Measurements from ENCODE around the gene PPP4R2. TPM values are rescaled to one million over a fixed set of nuclear protein-coding genes. Genes with fewer than 3 reads are reported as not detected.
"Not testable (repeated sequence)": the region's sequence is repeated elsewhere in the genome, so short reads cannot be mapped to it uniquely, and the experiment has no call there.

The PPP4R2 gene
- total and polyA plus RNA-seq, 3 experiments from 2014 or later, result 45.8 to 122 (median 115) TPM

GRCh38 chr3:72999951-73000350, 3.3 kb downstream of the PPP4R2 start:
- peak overlapping the region in 6 of 8 donors; percentile 43 to 87 (median 83) for H3K27ac Mint-ChIP-seq
- no peaks in the 10 kb centered on the region for H3K9me3 ChIP-seq (ENCODE audit: low read length)
- ChIA-PET POLR2A (no interaction called here), CTCF (interaction anchor here (0.7 to 2.4 kb wide), 3 partner anchors 18 to 56 kb away, joined by 3 to 12 read pairs (median 4); no protein-coding TSS in a partner anchor)
- H3K4me3 ChIP-seq (ENCODE audit: low read length), result peak overlapping the region; percentile 20
- H3K4me3 Mint-ChIP-seq, result peak overlapping the region; percentile 37 to 87 (median 76)
- peak in 1 of 5 donors; percentile 4 for DNase-seq
- peaks cover 62 to 81% (median 73%) of the 10 kb centered on the region in 3 donors for H3K4me1 Mint-ChIP-seq
- no peaks in the 10 kb centered on the region for H3K9me3 Mint-ChIP-seq
- H3K27me3 Mint-ChIP-seq, result no peaks in the 10 kb centered on the region
- H3K36me3 ChIP-seq (ENCODE audit: insufficient read depth, low read length), result peaks cover 6% of the 10 kb centered on the region
- peaks cover 49% of the 10 kb centered on the region for H3K4me1 ChIP-seq (ENCODE audit: insufficient read depth, low read length)
- H3K36me3 Mint-ChIP-seq, result peaks cover 9 to 61% (median 16%) of the 10 kb centered on the region in 3 donors
- no peaks in the 10 kb centered on the region for H3K27me3 ChIP-seq (ENCODE audit: insufficient read depth, low read length, poor library complexity, severe bottlenecking)
- no peak overlapping the region for H3K27ac ChIP-seq (ENCODE audit: low read depth, low read length)

- H3K36me3 ChIP-seq (ENCODE audit: insufficient read depth, low read length); H3K9me3 ChIP-seq (ENCODE audit: low read length); H3K27me3 Mint-ChIP-seq; H3K9me3 Mint-ChIP-seq; DNase-seq; H3K4me3 ChIP-seq (ENCODE audit: low read length); CTCF ChIA-PET; H3K27me3 ChIP-seq (ENCODE audit: insufficient read depth, low read length, poor library complexity, severe bottlenecking); H3K27ac ChIP-seq (ENCODE audit: low read depth, low read length); POLR2A ChIA-PET: not testable (repeated sequence)
- Mint-ChIP-seq H3K27ac (peak overlapping the region in 1 of 8 donors; percentile 86), H3K4me1 (peaks cover 69 to 96% (median 91%) of the 10 kb centered on the region in 3 donors), H3K36me3 (peaks cover 15 to 81% (median 22%) of the 10 kb centered on the region in 3 donors), H3K4me3 (peak overlapping the region in 3 of 7 donors; percentile 31 to 52 (median 49))
- H3K4me1 ChIP-seq (ENCODE audit: insufficient read depth, low read length), result peaks cover 49% of the 10 kb centered on the region
These were observed 6.4 kb downstream of the PPP4R2 start for GRCh38 chr3:73003050-73003449.

GRCh38 chr3:73004316-73004715, 7.7 kb downstream of the PPP4R2 start:
- H3K4me3 Mint-ChIP-seq, result peak overlapping the region in 5 of 7 donors; percentile 5 to 41 (median 23)
- Histone ChIP-seq H3K36me3 (ENCODE audit: insufficient read depth, low read length) (peaks cover 12% of the 10 kb centered on the region), H3K27me3 (ENCODE audit: insufficient read depth, low read length, poor library complexity, severe bottlenecking) (no peaks in the 10 kb centered on the region), H3K27ac (ENCODE audit: low read depth, low read length) (no peak overlapping the region), H3K4me3 (ENCODE audit: low read length) (no peak overlapping the region), H3K9me3 (ENCODE audit: low read length) (no peaks in the 10 kb centered on the region), H3K4me1 (ENCODE audit: insufficient read depth, low read length) (peaks cover 49% of the 10 kb centered on the region)
- H3K4me1 Mint-ChIP-seq, result peaks cover 70 to 96% (median 91%) of the 10 kb centered on the region in 3 donors
- H3K27ac Mint-ChIP-seq, result peak overlapping the region in 5 of 8 donors; percentile 3 to 86 (median 55)
- peaks cover 15 to 82% (median 20%) of the 10 kb centered on the region in 3 donors for H3K36me3 Mint-ChIP-seq
- no peaks in the 10 kb centered on the region for H3K9me3 Mint-ChIP-seq
- H3K27me3 Mint-ChIP-seq, result no peaks in the 10 kb centered on the region
- DNase-seq, result no peak
- POLR2A ChIA-PET, result no interaction called here
- CTCF ChIA-PET, result no interaction called here

GRCh38 chr3:73007992-73008712, 11.5 kb downstream of the PPP4R2 start:
- Histone ChIP-seq H3K27ac (ENCODE audit: low read depth, low read length) (no peak overlapping the region), H3K36me3 (ENCODE audit: insufficient read depth, low read length) (peaks cover 6% of the 10 kb centered on the region), H3K4me3 (ENCODE audit: low read length) (no peak overlapping the region), H3K9me3 (ENCODE audit: low read length) (no peaks in the 10 kb centered on the region), H3K27me3 (ENCODE audit: insufficient read depth, low read length, poor library complexity, severe bottlenecking) (no peaks in the 10 kb centered on the region), H3K4me1 (ENCODE audit: insufficient read depth, low read length) (peaks cover 25% of the 10 kb centered on the region)
- Mint-ChIP-seq H3K4me1 (peaks cover 73 to 99% (median 92%) of the 10 kb centered on the region in 3 donors), H3K4me3 (peak overlapping the region in 5 of 7 donors; percentile 22 to 54 (median 36)), H3K9me3 (no peaks in the 10 kb centered on the region), H3K27ac (peak overlapping the region in 5 of 8 donors; percentile 13 to 59 (median 35)), H3K27me3 (no peaks in the 10 kb centered on the region), H3K36me3 (peaks cover 15 to 78% (median 25%) of the 10 kb centered on the region in 3 donors)
- no peak for DNase-seq
- ChIA-PET POLR2A (no interaction called here), CTCF (no interaction called here)

- ChIA-PET CTCF (interaction anchor here (0.7 kb wide), 1 partner anchor 70 kb away, joined by 3 read pairs; no protein-coding TSS in a partner anchor), POLR2A (no interaction called here)
- Histone ChIP-seq H3K4me3 (ENCODE audit: low read length) (no peak overlapping the region), H3K4me1 (ENCODE audit: insufficient read depth, low read length) (peaks cover 25% of the 10 kb centered on the region), H3K27me3 (ENCODE audit: insufficient read depth, low read length, poor library complexity, severe bottlenecking) (no peaks in the 10 kb centered on the region), H3K9me3 (ENCODE audit: low read length) (no peaks in the 10 kb centered on the region), H3K36me3 (ENCODE audit: insufficient read depth, low read length) (peaks cover 6% of the 10 kb centered on the region), H3K27ac (ENCODE audit: low read depth, low read length) (no peak overlapping the region)
- Mint-ChIP-seq H3K9me3 (no peaks in the 10 kb centered on the region), H3K36me3 (peaks cover 15 to 76% (median 25%) of the 10 kb centered on the region in 3 donors), H3K27ac (peak overlapping the region in 6 of 8 donors; percentile 13 to 80 (median 52)), H3K27me3 (no peaks in the 10 kb centered on the region), H3K4me1 (peaks cover 68 to 96% (median 91%) of the 10 kb centered on the region in 3 donors), H3K4me3 (peak overlapping the region in 5 of 7 donors; percentile 1 to 54 (median 22))
- no peak for DNase-seq
These were observed 12.4 kb downstream of the PPP4R2 start for GRCh38 chr3:73009008-73009407.

GRCh38 chr3:73009750-73010149, 13.1 kb downstream of the PPP4R2 start:
- Mint-ChIP-seq H3K27ac (peak overlapping the region in 4 of 8 donors; percentile 63 to 72 (median 70)), H3K4me1 (peaks cover 63 to 94% (median 89%) of the 10 kb centered on the region in 3 donors), H3K9me3 (no peaks in the 10 kb centered on the region), H3K36me3 (peaks cover 8 to 72% (median 19%) of the 10 kb centered on the region in 3 donors), H3K27me3 (no peaks in the 10 kb centered on the region), H3K4me3 (peak overlapping the region in 5 of 7 donors; percentile 2 to 54 (median 40))
- no peaks in the 10 kb centered on the region for H3K27me3 ChIP-seq (ENCODE audit: insufficient read depth, low read length, poor library complexity, severe bottlenecking)
- H3K4me3 ChIP-seq (ENCODE audit: low read length), result no peak overlapping the region
- peaks cover 25% of the 10 kb centered on the region for H3K4me1 ChIP-seq (ENCODE audit: insufficient read depth, low read length)
- ChIA-PET CTCF (interaction anchor here (0.7 kb wide), 1 partner anchor 71 kb away, joined by 3 read pairs; no protein-coding TSS in a partner anchor), POLR2A (no interaction called here)
- H3K9me3 ChIP-seq (ENCODE audit: low read length), result no peaks in the 10 kb centered on the region
- DNase-seq, result no peak
- H3K36me3 ChIP-seq (ENCODE audit: insufficient read depth, low read length), result peaks cover 6% of the 10 kb centered on the region
- H3K27ac ChIP-seq (ENCODE audit: low read depth, low read length), result no peak overlapping the region

GRCh38 chr3:73010158-73010557, 13.5 kb downstream of the PPP4R2 start:
- Histone ChIP-seq H3K36me3 (ENCODE audit: insufficient read depth, low read length) (peaks cover 6% of the 10 kb centered on the region), H3K4me1 (ENCODE audit: insufficient read depth, low read length) (peaks cover 25% of the 10 kb centered on the region), H3K4me3 (ENCODE audit: low read length) (no peak overlapping the region), H3K27me3 (ENCODE audit: insufficient read depth, low read length, poor library complexity, severe bottlenecking) (no peaks in the 10 kb centered on the region), H3K9me3 (ENCODE audit: low read length) (no peaks in the 10 kb centered on the region), H3K27ac (ENCODE audit: low read depth, low read length) (no peak overlapping the region)
- Mint-ChIP-seq H3K9me3 (no peaks in the 10 kb centered on the region), H3K27me3 (no peaks in the 10 kb centered on the region), H3K27ac (peak overlapping the region in 6 of 8 donors; percentile 11 to 79 (median 16)), H3K4me3 (peak overlapping the region in 4 of 7 donors; percentile 2 to 54 (median 33)), H3K36me3 (peaks cover 6 to 71% (median 19%) of the 10 kb centered on the region in 3 donors), H3K4me1 (peaks cover 65 to 93% (median 88%) of the 10 kb centered on the region in 3 donors)
- POLR2A ChIA-PET, result no interaction called here
- DNase-seq, result no peak
- CTCF ChIA-PET, result interaction anchor here (1.3 to 1.7 kb wide), 2 partner anchors 12 to 15 kb away, joined by 3 to 4 read pairs; no protein-coding TSS in a partner anchor

GRCh38 chr3:73018298-73018697, 21.7 kb downstream of the PPP4R2 start:
- no peaks in the 10 kb centered on the region for H3K27me3 ChIP-seq (ENCODE audit: insufficient read depth, low read length, poor library complexity, severe bottlenecking)
- no peaks in the 10 kb centered on the region for H3K9me3 ChIP-seq (ENCODE audit: low read length)
- Mint-ChIP-seq H3K27ac (peak overlapping the region in 2 of 8 donors; percentile 20 to 52), H3K9me3 (no peaks in the 10 kb centered on the region), H3K27me3 (no peaks in the 10 kb centered on the region), H3K36me3 (peaks cover 0 to 28% (median 9%) of the 10 kb centered on the region in 3 donors), H3K4me3 (peak overlapping the region in 4 of 7 donors; percentile 1 to 36 (median 31)), H3K4me1 (peaks cover 64 to 86% (median 80%) of the 10 kb centered on the region in 3 donors)
- ChIA-PET CTCF (no interaction called here), POLR2A (no interaction called here)
- no peak overlapping the region for H3K27ac ChIP-seq (ENCODE audit: low read depth, low read length)
- H3K4me1 ChIP-seq (ENCODE audit: insufficient read depth, low read length), result peaks cover 36% of the 10 kb centered on the region
- no peaks in the 10 kb centered on the region for H3K36me3 ChIP-seq (ENCODE audit: insufficient read depth, low read length)
- DNase-seq, result no peak
- H3K4me3 ChIP-seq (ENCODE audit: low read length), result no peak overlapping the region

Data from CD8-positive, alpha-beta memory T cell (primary cell).